ENCODE measurements around the gene CEP85L. TPM values are rescaled to one million over a fixed set of nuclear protein-coding genes. Genes with fewer than 3 reads are reported as not detected.

CEP85L gene
- total RNA-seq, 1 experiment from 2014 or later = 4.9 TPM

- Histone ChIP-seq H3K4me1 (ENCODE audit: control insufficient read depth in 1 of 2, insufficient read depth in 2 of 2, low read length in 2 of 2) (no peaks in the 10 kb centered on the region; a peak in 1 of 4 replicates), H3K9me2 (ENCODE audit: insufficient read depth) (no peaks in the 10 kb centered on the region), H3K4me2 (ENCODE audit: low read length) (no peak overlapping the region), H3K9ac (ENCODE audit: low read length) (no peak overlapping the region), H3K27me3 (ENCODE audit: insufficient read depth, low read length) (no peaks in the 10 kb centered on the region), H3K36me3 (ENCODE audit: control insufficient read depth in 1 of 2, insufficient read depth in 2 of 2, low read length in 2 of 2) (no peaks in the 10 kb centered on the region), H3K9me3 (ENCODE audit: control insufficient read depth in 1 of 2, insufficient read depth in 1 of 2, low read depth in 1 of 2, low read length in 2 of 2) (no peaks in the 10 kb centered on the region), H4K20me1 (ENCODE audit: insufficient read depth) (no peaks in the 10 kb centered on the region), H3K4me3 (replicated peaks in 1 of 2; ENCODE audit: low read depth in 1 of 2, low read length in 2 of 2) (no peak overlapping the region), H2AFZ (ENCODE audit: low read depth, low read length, poor library complexity, severe bottlenecking) (no peak overlapping the region), H3K79me2 (ENCODE audit: insufficient read depth, low read length) (no peaks in the 10 kb centered on the region), H3K27ac (ENCODE audit: low read depth, low read length) (no peak overlapping the region)
- ATAC-seq = no peak
- no TSS peak for BruUV-seq (replicated peaks)
- ChIA-PET RAD21 (ENCODE audit: low non-redundant PET in 1 of 2, low total read pairs in 2 of 2, uncharacterized antibody in 2 of 2, unreplicated experiment in 2 of 2) (no interaction called here), CTCF (no interaction called here), POLR2A (no interaction called here)
- TF ChIP-seq TCF7L2 (IDR thresholded peaks at IDR 0.05; ENCODE audit: borderline replicate concordance, extremely low read depth, insufficient read depth, insufficient read length) = no peak
- TF ChIP-seq ZBTB33 (IDR thresholded peaks at IDR 0.05; ENCODE audit: extremely low read depth, insufficient replicate concordance, low read length) = no peak
- intact Hi-C loops (cut with micrococcal nuclease) = no loop called here
- DNase-seq (ENCODE audit: low read depth, low spot score) = no peak
Measured at GRCh38 chr6:118665011-118665410, 13.6 kb upstream of the CEP85L start.

- no peaks in the 10 kb centered on the region for H3K79me2 ChIP-seq (ENCODE audit: insufficient read depth, low read length)
- no peaks in the 10 kb centered on the region for H3K9me3 ChIP-seq (ENCODE audit: control insufficient read depth in 1 of 2, insufficient read depth in 1 of 2, low read depth in 1 of 2, low read length in 2 of 2)
- no peak overlapping the region for H3K9ac ChIP-seq (ENCODE audit: low read length)
- ChIA-PET POLR2A (no interaction called here), CTCF (no interaction called here), RAD21 (ENCODE audit: low non-redundant PET in 1 of 2, low total read pairs in 2 of 2, uncharacterized antibody in 2 of 2, unreplicated experiment in 2 of 2) (no interaction called here)
- no peaks in the 10 kb centered on the region for H3K9me2 ChIP-seq (ENCODE audit: insufficient read depth)
- H3K27me3 ChIP-seq (ENCODE audit: insufficient read depth, low read length) = no peaks in the 10 kb centered on the region
- no peak overlapping the region for H3K4me3 ChIP-seq (replicated peaks in 1 of 2; ENCODE audit: low read depth in 1 of 2, low read length in 2 of 2)
- no peak overlapping the region for H2AFZ ChIP-seq (ENCODE audit: low read depth, low read length, poor library complexity, severe bottlenecking)
- intact Hi-C loops (cut with micrococcal nuclease) = no loop called here
- H3K27ac ChIP-seq (ENCODE audit: low read depth, low read length) = no peak overlapping the region
- DNase-seq (ENCODE audit: low read depth, low spot score) (no peak), ATAC-seq (no peak)
- H3K4me1 ChIP-seq (ENCODE audit: control insufficient read depth in 1 of 2, insufficient read depth in 2 of 2, low read length in 2 of 2) = no peaks in the 10 kb centered on the region; a peak in 1 of 4 replicates
- BruUV-seq (replicated peaks) = no TSS peak
- no peaks in the 10 kb centered on the region for H3K36me3 ChIP-seq (ENCODE audit: control insufficient read depth in 1 of 2, insufficient read depth in 2 of 2, low read length in 2 of 2)
- no peak overlapping the region for H3K4me2 ChIP-seq (ENCODE audit: low read length)
- H4K20me1 ChIP-seq (ENCODE audit: insufficient read depth) = no peaks in the 10 kb centered on the region
- TF ChIP-seq CEBPB (IDR thresholded peaks at IDR 0.05; ENCODE audit: low read depth) = no peak
- TF ChIP-seq SP1 (IDR thresholded peaks at IDR 0.05; ENCODE audit: low read depth) = no peak
- TF ChIP-seq ZBTB33 (IDR thresholded peaks at IDR 0.05; ENCODE audit: extremely low read depth, insufficient replicate concordance, low read length) = no peak
- no peak for TF ChIP-seq SIN3A (IDR thresholded peaks at IDR 0.05; ENCODE audit: low read depth)
- TF ChIP-seq, protein P1, sequence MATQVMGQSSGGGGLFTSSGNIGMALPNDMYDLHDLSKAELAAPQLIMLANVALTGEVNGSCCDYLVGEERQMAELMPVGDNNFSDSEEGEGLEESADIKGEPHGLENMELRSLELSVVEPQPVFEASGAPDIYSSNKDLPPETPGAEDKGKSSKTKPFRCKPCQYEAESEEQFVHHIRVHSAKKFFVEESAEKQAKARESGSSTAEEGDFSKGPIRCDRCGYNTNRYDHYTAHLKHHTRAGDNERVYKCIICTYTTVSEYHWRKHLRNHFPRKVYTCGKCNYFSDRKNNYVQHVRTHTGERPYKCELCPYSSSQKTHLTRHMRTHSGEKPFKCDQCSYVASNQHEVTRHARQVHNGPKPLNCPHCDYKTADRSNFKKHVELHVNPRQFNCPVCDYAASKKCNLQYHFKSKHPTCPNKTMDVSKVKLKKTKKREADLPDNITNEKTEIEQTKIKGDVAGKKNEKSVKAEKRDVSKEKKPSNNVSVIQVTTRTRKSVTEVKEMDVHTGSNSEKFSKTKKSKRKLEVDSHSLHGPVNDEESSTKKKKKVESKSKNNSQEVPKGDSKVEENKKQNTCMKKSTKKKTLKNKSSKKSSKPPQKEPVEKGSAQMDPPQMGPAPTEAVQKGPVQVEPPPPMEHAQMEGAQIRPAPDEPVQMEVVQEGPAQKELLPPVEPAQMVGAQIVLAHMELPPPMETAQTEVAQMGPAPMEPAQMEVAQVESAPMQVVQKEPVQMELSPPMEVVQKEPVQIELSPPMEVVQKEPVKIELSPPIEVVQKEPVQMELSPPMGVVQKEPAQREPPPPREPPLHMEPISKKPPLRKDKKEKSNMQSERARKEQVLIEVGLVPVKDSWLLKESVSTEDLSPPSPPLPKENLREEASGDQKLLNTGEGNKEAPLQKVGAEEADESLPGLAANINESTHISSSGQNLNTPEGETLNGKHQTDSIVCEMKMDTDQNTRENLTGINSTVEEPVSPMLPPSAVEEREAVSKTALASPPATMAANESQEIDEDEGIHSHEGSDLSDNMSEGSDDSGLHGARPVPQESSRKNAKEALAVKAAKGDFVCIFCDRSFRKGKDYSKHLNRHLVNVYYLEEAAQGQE (IDR thresholded peaks at IDR 0.05; ENCODE audit: low read depth) = no peak
- no peak for TF ChIP-seq MAX (IDR thresholded peaks at IDR 0.05)
- no peak for TF ChIP-seq ZNF274 (IDR thresholded peaks at IDR 0.05; ENCODE audit: low read depth, low read length)
- TF ChIP-seq CBX3 (IDR thresholded peaks at IDR 0.05; ENCODE audit: low read depth) = no peak
- no peak for TF ChIP-seq POLR2A (IDR thresholded peaks at IDR 0.05; ENCODE audit: borderline replicate concordance, extremely low read depth, insufficient read depth, insufficient read length)
Measured at GRCh38 chr6:118663993-118664985, 12.9 kb upstream of the CEP85L start.

Data from HCT116 (cell line).